Endodermal cell (in vitro differentiated cells): ENCODE results near the gene TF. TPM values are rescaled to one million over a fixed set of nuclear protein-coding genes. Genes with fewer than 3 reads are reported as not detected.

Source experiments
- DNase-seq: peaks from one replicate; pipeline ENCODE4 v3.0.0-alpha.2; 2017
- H3K27ac ChIP-seq: 2 replicates; pipeline ENCODE4 v1.5.1; 2013; ENCODE audit warnings: mild to moderate bottlenecking, low read depth, low read length, moderate library complexity
- H3K27me3 ChIP-seq: 2 replicates; pipeline ENCODE4 v1.6.1; 2013; ENCODE audit warnings: mild to moderate bottlenecking, low read length, moderate library complexity; ENCODE audit not compliant: insufficient read depth, control insufficient read depth, poor library complexity, severe bottlenecking
- H3K36me3 ChIP-seq: 2 replicates; pipeline ENCODE4 v1.7.0; 2013; ENCODE audit warnings: mild to moderate bottlenecking, low read length, moderate library complexity; ENCODE audit not compliant: control insufficient read depth, insufficient read depth
- H3K4me1 ChIP-seq: one replicate; pipeline ENCODE4 v1.7.0; 2013; ENCODE audit warnings: low read length; ENCODE audit not compliant: control insufficient read depth, insufficient read depth
- H3K4me3 ChIP-seq: 2 replicates; pipeline ENCODE4 v1.5.1; 2013; ENCODE audit warnings: mild to moderate bottlenecking, low read length, moderate library complexity
- H3K9ac ChIP-seq: 2 replicates; pipeline ENCODE4 v1.6.1; 2013; ENCODE audit warnings: mild to moderate bottlenecking, low read length, moderate library complexity; ENCODE audit not compliant: poor library complexity, severe bottlenecking; ENCODE audit errors: extremely low read depth
- H3K9me3 ChIP-seq: 2 replicates; pipeline ENCODE4 v1.6.1; 2013; ENCODE audit warnings: mild to moderate bottlenecking, low read length, moderate library complexity; ENCODE audit not compliant: control insufficient read depth
- H3K27ac Mint-ChIP-seq: 2 replicates; pipeline ENCODE4 v1.8.0; 2020; ENCODE audit warnings: mixed read lengths
- H3K27me3 Mint-ChIP-seq: 2 replicates; pipeline ENCODE4 v1.8.0; 2021; ENCODE audit warnings: mild to moderate bottlenecking, mixed read lengths; ENCODE audit not compliant: insufficient read depth
- H3K36me3 Mint-ChIP-seq: 2 replicates; pipeline ENCODE4 v1.8.0; 2020; ENCODE audit warnings: low read depth, mixed read lengths
- H3K4me1 Mint-ChIP-seq: 2 replicates; pipeline ENCODE4 v1.8.0; 2020; ENCODE audit warnings: mixed read lengths
- H3K4me3 Mint-ChIP-seq: 2 replicates; pipeline ENCODE4 v1.8.0; 2020; ENCODE audit warnings: mild to moderate bottlenecking, moderate library complexity, mixed read lengths
- H3K9me3 Mint-ChIP-seq: 2 replicates; pipeline ENCODE4 v1.8.0; 2020; ENCODE audit warnings: mild to moderate bottlenecking, mixed read lengths
- WGBS, 2 experiments: methylation state at CpG; one replicate each; pipeline versions ENCODE4 v1.1.5 to v1.1.7; 2013; ENCODE audit warnings: missing lambda C conversion rate in 2 of 2, mixed read lengths in 1 of 2; ENCODE audit not compliant: insufficient coverage in 1 of 2, insufficient read length in 1 of 2; 5-methylcytosine and 5-hydroxymethylcytosine counted together
- total RNA-seq, 2 donors: library from RNA; stranded (reverse); fragmentation: NEBNext Ultra II Directional in 1 of 2; extraction: Animal tissue kit (Norgen Biotek cat#: 25700) in 1 of 2; gene quantifications; 2 replicates in 1 of 2; 3 replicates in 1 of 2; pipeline ENCODE4 v1.2.1, GENCODE V29; 2021
- TF ChIP-seq, protein P1 (sequence below): fragments of 200-600 bp; sonication (generic); conservative IDR thresholded peaks from 2 replicates; pipeline ENCODE4 v1.5.0; 2021; ENCODE audit warnings: antibody characterized with exemption, mild to moderate bottlenecking

The TF gene
- total RNA-seq, 2 donors from 2014 or later = 0.40 to 3.0 TPM

DNA sequence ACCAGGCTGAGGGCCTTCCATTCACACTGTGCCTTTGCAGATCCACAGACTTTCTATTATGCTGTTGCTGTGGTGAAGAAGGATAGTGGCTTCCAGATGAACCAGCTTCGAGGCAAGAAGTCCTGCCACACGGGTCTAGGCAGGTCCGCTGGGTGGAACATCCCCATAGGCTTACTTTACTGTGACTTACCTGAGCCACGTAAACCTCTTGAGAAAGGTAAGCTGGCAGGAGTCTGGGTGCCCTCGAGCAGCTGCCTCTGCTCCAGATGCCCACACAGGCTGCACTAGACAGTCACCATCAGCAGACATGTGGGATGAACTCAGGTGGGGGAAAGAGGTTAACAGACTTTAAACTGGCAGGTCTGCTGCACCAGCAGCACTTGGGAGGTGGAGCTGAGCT is 8.3 kb downstream of the TF start:
- Histone ChIP-seq H3K27ac (no peak overlapping the region), H3K4me1 (no peaks in the 10 kb centered on the region), H3K9me3 (no peaks in the 10 kb centered on the region), H3K27me3 (no peaks in the 10 kb centered on the region), H3K36me3 (no peaks in the 10 kb centered on the region), H3K9ac (no peak overlapping the region), H3K4me3 (no peak overlapping the region)
- Mint-ChIP-seq H3K36me3 (no peaks in the 10 kb centered on the region), H3K9me3 (no peaks in the 10 kb centered on the region), H3K27me3 (no peaks in the 10 kb centered on the region), H3K4me3 (no peak overlapping the region), H3K4me1 (peaks cover 18% of the 10 kb centered on the region), H3K27ac (no peak overlapping the region)
- 91% methylated on average over 5 of the region's 5 CpGs for WGBS, 2 experiments
- TF ChIP-seq, protein P1, sequence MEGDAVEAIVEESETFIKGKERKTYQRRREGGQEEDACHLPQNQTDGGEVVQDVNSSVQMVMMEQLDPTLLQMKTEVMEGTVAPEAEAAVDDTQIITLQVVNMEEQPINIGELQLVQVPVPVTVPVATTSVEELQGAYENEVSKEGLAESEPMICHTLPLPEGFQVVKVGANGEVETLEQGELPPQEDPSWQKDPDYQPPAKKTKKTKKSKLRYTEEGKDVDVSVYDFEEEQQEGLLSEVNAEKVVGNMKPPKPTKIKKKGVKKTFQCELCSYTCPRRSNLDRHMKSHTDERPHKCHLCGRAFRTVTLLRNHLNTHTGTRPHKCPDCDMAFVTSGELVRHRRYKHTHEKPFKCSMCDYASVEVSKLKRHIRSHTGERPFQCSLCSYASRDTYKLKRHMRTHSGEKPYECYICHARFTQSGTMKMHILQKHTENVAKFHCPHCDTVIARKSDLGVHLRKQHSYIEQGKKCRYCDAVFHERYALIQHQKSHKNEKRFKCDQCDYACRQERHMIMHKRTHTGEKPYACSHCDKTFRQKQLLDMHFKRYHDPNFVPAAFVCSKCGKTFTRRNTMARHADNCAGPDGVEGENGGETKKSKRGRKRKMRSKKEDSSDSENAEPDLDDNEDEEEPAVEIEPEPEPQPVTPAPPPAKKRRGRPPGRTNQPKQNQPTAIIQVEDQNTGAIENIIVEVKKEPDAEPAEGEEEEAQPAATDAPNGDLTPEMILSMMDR = no peak
- no peak for DNase-seq

DNA sequence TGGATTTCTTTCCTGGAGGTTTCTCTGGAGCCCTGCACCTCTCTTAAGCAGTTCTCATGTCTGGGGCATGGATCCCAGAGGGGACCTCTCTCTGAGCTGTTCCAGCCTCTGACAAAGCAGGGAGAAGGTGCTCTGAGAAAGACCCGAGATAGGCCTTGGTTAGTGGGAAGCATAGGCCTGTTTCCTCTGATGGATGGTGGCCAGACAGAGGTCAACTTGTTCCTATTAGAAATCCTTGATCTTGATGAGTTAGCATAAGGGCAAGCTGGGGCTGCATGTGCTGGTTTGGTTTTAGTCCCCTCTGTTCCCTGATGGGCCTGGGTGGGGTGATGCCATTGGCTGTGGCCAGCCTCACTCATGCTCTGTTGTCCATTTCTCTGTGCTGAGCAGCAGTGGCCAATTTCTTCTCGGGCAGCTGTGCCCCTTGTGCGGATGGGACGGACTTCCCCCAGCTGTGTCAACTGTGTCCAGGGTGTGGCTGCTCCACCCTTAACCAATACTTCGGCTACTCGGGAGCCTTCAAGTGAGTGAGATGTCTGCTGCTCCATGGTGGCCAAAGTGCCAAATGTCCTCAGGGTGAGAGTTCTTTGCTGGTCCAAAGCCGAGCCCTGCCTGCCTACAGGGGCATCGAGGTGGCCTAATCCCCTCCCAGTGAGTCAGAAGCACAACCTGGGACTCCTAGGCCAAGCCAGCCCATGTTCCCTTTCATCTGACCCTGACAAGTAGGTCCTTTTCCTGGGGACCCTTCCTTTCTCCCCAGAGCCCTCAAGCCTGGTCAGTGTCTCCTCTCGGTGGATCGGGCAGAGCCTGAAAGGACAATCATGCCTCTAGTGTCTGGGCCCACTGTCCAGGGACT is 9.0 kb downstream of the TF start:
- H3K9ac ChIP-seq = no peak overlapping the region
- peaks cover 18% of the 10 kb centered on the region for H3K4me1 Mint-ChIP-seq
- no peaks in the 10 kb centered on the region for H3K9me3 Mint-ChIP-seq

DNA sequence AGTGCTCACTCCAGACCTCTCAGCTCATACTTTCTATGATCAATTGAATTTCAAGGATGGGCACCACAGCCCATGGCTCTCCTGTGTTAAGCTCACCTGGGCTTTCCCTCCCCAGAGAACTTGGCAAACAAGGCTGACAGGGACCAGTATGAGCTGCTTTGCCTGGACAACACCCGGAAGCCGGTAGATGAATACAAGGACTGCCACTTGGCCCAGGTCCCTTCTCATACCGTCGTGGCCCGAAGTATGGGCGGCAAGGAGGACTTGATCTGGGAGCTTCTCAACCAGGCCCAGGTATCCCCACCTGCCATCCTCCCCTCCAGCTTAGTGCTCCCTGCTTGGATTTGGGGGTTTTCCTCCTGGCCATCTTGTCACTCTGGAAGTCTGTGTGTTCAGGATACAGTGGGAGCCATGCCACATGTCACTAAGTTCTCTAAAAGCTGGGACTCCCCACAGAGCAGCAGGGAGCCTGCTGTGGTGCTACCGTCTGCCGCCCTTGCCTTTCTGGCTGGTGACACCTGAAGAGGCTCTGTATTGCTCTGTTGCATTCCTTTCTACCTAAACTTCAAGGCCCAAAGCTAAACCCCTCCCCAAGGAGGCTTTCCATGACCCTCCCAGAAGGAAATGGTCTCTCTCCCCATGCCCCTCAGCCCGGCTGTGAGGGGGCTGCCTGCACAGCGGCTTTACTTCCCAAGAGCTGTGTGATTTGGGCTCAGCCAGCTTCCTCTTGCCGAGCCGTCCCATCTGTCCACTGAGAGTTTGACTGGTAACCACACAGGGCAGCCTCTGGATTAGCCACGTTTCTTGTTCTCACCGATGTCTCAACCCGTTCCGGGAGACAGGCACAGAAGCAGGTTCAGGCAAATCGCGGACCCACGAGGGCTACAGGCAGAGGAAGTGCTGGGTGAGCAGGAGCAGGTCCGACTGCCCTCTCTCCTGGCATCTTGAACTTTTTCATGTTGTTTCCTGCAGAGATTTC is 10.8 kb downstream of the TF start:
- no peak for DNase-seq
- TF ChIP-seq, protein P1 = no peak
- Histone ChIP-seq H3K27ac (no peak overlapping the region), H3K27me3 (no peaks in the 10 kb centered on the region), H3K36me3 (no peaks in the 10 kb centered on the region), H3K9ac (no peak overlapping the region), H3K4me3 (no peak overlapping the region), H3K9me3 (no peaks in the 10 kb centered on the region), H3K4me1 (no peaks in the 10 kb centered on the region)
- Mint-ChIP-seq H3K27me3 (no peaks in the 10 kb centered on the region), H3K36me3 (no peaks in the 10 kb centered on the region), H3K27ac (no peak overlapping the region), H3K4me1 (peaks cover 18% of the 10 kb centered on the region), H3K4me3 (no peak overlapping the region), H3K9me3 (no peaks in the 10 kb centered on the region)
- 90 to 96% methylated on average over 5 to 20 of the region's 20 CpGs for WGBS, 2 experiments

More for the DNA sequence above, 9.0 kb downstream of the TF start:
- WGBS, 2 experiments = 80 to 83% methylated on average over 9 to 10 of the region's 10 CpGs
- Mint-ChIP-seq H3K27ac (no peak overlapping the region), H3K36me3 (no peaks in the 10 kb centered on the region), H3K27me3 (no peaks in the 10 kb centered on the region), H3K4me3 (no peak overlapping the region)
- H3K9me3 ChIP-seq = no peaks in the 10 kb centered on the region
- TF ChIP-seq, protein P1 = no peak
- H3K4me1 ChIP-seq = no peaks in the 10 kb centered on the region
- no peaks in the 10 kb centered on the region for H3K36me3 ChIP-seq
- no peak overlapping the region for H3K4me3 ChIP-seq
- H3K27ac ChIP-seq = no peak overlapping the region
- no peaks in the 10 kb centered on the region for H3K27me3 ChIP-seq
- DNase-seq = no peak
